ENCODE measurements around the gene RAB15. TPM values are rescaled to one million over a fixed set of nuclear protein-coding genes. Genes with fewer than 3 reads are reported as not detected.

The RAB15 gene
- polyA plus RNA-seq (ENCODE audit: insufficient read length), result 27.3 TPM
- long read RNA-seq, donor 1, transcript RAB15-203 (7 exons, 3,515 nt), result major isoform, 9 of 9 reads
- long read RNA-seq, donor 1, partial matches to known transcripts, result 0 of 9 reads
- long read RNA-seq, donor 1, other reads (novel, unspliced or antisense), result 0 of 9 reads
- long read RNA-seq, donor 2, transcript RAB15-203 (7 exons, 3,515 nt), result major isoform, 5 of 5 reads
- long read RNA-seq, donor 2, partial matches to known transcripts, result 0 of 5 reads
- long read RNA-seq, donor 2, other reads (novel, unspliced or antisense), result 0 of 5 reads
- long read RNA-seq, donor 3, partial matches to known transcripts, result 0 of 3 reads
- long read RNA-seq, donor 3, other reads (novel, unspliced or antisense), result 0 of 3 reads
- long read RNA-seq, donor 4, result 0 reads
- long read RNA-seq, donor 5, partial matches to known transcripts, result 0 of 5 reads
- long read RNA-seq, donor 5, other reads (novel, unspliced or antisense), result 0 of 5 reads
- long read RNA-seq, donor 6, partial matches to known transcripts, result 0 of 2 reads
- long read RNA-seq, donor 6, other reads (novel, unspliced or antisense), result 0 of 2 reads
- long read RNA-seq, donor 7, transcript RAB15-203 (7 exons, 3,515 nt), result major isoform, 6 of 6 reads
- long read RNA-seq, donor 7, partial matches to known transcripts, result 0 of 6 reads
- long read RNA-seq, donor 7, other reads (novel, unspliced or antisense), result 0 of 6 reads
- long read RNA-seq, donor 8, partial matches to known transcripts, result 0 of 4 reads
- long read RNA-seq, donor 8, other reads (novel, unspliced or antisense), result 0 of 4 reads

GRCh38 chr14:64971943-64972791 lies at the start of gene RAB15:
TSS of gene RAB15 (minus strand) at chr14:64972336. CDS start at chr14:64972076, 260 bp downstream.
- no peak for DNase-seq

GRCh38 chr14:65019944-65020566 lies 47.9 kb upstream of the RAB15 start:
- DNase-seq, result peak; percentile 75

DNA sequence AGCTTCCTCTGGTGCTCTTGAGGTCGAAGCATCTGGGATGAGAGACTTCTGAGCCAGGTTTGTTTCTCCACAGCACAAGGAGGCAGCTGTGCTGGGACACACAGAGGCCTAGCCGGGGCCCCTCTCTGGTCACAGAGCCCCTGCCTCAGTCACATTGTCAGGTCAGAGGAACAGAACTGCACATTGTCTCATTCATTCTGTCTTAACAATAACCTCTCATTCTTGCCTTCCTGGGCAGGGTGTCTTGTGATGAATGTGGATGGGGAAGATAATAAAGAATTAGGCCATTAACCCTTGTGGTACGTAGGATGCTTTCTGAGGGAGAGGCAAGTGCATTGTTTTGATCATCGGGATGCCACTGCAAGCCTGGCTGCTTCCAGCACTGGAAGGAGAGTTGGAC lies 44.3 kb upstream of the RAB15 start:
- DNase-seq, result no peak

- no peak for DNase-seq
Measured at GRCh38 chr14:65015391-65015790, 43.3 kb upstream of the RAB15 start.

DNA sequence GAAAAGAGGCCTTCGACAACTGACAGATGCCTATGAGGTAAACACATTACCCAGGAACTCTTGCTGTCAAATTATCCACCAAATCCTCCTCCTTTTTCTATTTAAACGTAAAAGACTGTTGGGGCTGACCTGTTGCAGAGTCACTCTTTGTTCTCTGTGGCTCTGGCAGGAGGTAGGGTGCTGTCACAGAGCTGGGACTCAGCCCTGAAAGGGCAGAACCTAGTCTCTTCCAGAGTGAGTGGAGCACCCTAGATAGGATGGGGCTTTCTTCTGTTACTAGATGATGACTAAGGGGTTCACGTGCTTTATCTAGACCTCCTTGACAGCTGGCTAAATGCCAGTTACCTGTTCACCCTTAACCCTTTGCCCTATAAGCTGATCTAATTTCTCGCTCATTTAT lies 40.2 kb upstream of the RAB15 start:
- no peak for DNase-seq

DNA sequence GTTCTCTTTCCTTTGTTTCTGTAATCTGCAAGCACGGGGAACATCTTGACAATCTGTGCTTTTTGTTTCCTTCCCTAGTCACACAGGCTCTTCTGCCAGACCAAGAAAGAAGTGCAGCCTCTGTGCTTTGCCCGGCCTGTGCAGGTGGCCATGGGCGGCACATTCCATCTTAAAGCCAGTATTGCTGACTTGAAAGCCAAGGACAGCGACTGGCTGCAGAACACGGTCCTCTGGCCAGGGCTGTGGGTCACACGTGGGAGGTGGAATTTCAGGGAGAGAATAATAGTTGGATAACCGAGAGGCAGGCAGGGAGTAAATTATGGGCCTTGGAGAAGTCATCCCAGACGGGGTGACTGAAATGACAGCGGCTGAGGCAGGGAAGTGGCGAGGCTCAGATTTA lies 39.4 kb upstream of the RAB15 start:
- no peak for DNase-seq

DNA sequence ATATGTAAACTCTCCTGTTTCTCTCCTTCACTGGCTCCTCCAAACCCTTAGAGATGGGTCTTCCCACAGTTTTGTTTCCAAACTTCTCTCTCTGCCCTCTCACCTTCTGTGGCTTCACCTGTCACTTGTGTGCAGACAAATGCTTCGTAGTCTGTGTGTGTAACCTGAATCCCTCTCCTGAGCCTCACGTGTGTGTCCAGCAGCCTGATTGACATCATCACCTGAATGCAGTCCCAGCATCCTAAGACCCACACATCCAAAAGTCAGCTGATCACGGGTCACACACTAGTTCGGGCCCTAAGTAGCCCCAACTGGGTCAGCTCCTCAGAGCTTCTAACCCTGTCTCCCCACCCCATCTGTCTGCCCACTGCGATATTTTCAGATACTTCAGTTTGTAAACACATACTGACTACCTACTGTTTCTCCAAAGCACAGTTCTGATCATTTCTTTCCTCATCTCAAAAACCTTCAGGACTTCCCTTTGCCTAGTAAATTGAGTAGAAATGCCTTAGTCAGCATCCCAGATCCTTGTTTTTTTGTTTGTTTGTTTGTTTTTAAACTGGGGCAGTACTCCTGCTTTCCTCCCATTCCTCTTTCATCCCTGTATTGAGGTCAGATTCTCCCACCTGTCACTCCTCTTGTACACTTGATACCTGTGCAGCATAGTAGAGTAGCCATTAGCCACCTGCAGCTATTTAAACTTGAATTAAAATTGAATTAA lies 38.2 kb upstream of the RAB15 start:
- DNase-seq, result no peak

GRCh38 chr14:65007202-65007601 lies 35.1 kb upstream of the RAB15 start:
- DNase-seq, result no peak

GRCh38 chr14:65006261-65006721 lies 34.2 kb upstream of the RAB15 start:
- peak; percentile 64 for DNase-seq

GRCh38 chr14:65003394-65003793 lies 31.3 kb upstream of the RAB15 start:
- DNase-seq, result no peak

DNA sequence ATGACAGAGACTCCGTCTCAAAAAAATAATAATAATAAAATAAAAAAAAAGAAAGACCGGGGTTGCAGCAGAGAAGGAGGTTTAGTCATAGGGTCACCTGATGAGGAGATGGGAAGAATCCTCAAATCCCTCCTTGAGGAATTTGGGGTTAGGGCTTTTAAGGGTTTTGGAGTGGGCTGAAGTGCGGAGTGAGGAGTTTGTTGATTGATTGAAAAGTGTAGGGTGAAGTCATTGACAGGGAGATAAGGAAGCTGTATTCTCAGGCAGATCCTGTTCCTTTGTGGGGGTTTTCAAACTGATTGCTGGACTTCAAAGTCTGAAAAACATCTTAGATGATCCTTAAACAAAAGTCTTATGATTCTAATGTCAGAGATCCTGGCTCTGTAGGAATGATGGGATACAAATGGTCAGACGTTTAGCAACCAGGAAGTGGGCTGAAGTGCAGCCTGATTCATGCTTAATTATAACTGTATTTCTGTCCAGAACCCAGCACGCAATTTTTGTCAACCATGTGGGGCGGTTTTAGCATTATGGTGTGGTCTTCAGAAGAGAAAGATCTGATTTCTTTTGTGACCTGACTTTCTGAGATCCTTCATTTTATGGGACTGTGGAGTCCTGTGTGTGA lies 30.6 kb upstream of the RAB15 start:
- no peak for DNase-seq

GRCh38 chr14:65001723-65002122 lies 29.6 kb upstream of the RAB15 start:
- DNase-seq, result no peak

DNA sequence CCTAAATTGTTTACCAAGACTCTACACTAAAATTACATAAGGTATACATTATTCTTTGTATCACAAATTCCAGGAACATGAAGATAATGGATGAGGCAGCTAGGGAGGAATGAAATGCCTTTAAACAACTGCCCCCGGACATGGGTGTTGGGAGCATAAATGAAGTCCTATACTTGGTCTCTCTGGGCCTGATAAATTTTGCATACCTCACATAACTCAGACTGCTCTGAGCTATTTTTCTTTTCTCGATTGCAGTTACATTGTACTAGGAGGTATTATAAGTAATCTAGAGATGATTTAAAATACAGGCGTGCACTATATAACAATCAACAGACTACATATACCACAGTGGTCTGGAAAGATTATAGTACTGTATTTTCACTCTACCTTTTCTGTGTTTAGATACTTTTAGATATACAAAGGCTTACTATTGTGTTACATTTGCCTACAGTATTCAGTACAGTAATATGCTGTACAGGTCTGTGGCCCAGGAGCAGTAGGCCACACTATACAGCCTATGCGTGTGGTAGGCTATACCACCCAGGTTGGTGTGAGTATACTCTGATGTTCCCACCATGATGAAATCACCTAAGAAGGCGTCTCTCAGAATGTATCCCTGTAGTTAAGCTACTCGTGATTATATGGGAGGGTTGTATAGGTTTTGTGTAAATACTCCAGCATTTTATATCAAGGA lies 28.9 kb upstream of the RAB15 start:
- no peak for DNase-seq

DNA sequence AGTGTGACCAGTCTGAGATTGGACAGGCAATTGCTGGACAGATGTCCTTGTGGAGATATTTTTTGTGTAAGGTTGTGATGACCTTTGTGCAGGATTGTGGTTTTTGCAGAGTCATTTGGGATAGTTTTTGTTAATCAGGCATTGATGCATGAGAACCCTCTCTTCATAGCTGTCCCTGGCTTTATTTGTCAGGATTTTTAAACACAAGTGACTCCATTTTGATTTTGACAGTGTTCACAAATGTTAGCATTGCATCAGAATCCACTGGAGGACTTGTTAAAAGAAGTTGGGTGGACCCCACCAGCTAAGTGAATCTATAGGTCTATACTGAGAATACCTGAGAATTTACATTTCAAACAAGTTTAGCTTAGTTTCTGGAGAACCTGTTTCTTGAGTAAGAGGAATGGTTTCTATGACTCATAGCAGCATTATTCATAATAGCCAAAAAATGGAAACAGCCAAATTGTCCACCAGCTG lies 26.4 kb upstream of the RAB15 start:
- DNase-seq, result no peak

DNA sequence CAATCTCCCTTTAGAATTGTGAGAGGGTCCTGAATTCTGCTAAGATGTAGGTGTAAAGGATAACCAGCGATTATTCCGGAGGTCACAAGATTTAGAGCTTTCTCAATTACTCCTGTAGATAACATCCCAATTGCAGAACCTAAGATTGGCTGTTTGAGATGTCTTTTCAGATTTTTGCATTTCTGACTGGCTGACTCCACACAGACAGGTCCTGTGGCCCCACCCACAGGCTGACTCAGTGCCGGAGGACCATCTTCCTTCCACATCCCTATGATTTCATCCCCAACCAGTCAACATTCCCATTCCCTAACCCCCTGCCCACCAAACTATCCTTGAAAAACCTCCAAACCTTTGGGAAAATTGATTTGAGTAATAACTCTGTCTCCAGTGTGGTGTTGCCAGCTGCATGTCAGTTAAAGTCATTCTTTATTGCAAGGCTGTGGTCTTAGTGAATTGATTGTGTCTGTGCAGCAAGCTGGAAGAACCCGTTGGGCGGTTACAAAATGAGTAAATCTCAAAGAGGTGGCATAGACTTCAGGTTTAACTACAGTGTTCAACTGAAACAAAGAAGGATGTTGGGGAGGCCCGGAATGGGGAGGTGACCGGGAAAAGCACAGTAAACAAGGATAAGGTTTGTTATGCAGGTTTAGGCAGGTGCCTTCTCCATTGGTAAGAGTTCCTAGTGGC lies 25.1 kb upstream of the RAB15 start:
- DNase-seq, result no peak

DNA sequence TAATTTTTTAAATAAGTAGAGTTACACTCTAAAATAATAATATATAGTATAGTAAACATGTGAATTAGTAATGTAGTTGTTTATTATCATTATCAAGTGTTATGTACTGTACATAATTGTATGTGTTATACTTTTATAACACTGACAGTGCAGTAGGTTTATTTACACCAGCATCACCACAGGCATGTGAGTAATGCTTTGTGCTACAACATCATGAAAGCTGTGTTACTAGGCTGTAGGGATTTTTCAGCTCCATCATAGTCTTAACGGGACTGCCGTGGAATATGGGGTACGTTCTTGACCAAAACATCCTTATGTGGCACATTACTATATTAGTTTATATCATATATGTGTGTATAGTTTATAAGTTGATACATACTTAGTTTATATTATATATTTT lies 23.2 kb upstream of the RAB15 start:
- no peak for DNase-seq

DNA sequence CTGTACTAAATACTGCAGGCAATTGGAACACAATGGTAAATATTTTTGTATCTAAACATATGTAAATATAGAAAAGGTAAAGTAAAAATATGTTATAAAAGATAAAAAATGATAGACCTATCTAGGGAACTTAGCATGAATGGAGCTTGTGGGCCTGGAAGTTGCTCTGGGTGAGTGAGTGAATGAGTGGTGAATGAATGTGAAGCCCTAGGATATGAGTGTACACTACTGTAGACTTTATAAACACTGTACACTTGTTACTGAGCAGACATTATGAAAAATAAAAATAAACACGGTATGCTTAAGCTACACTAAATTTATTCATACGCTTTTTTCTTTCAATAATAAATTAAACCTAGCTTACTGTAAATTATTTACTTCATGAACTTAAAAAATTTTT lies 22.4 kb upstream of the RAB15 start:
- no peak for DNase-seq

DNA sequence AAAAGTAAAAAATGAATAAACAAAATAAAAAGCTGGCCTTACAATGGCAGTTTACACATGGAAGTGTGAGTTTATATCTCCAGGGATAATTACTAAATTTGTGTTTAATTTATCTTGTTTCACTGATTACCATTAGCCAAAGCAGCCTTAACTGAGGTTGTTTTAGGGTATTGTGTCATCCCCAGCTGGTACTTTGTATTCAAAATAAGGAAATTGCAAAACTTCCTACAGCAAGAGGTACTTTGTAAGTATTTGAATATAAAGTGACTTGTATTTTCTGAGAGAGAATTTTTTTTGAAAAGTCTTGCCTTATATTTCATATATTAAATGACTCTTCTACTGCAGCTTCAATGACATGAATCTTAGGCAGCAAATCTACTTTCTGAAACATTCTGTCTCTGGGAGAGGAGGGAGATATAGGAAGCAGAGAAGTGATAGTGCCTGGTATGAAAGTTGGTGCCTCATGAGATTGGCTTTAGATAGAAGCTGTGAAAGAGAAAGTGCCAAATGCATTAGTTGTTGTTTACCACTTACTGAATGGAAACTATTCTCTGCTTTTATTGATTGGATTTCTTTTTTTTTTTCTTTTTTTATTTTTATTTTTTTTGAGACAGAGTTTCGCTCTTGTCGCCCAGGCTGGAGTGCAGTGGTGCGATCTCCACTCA lies 21.3 kb upstream of the RAB15 start:
- no peak for DNase-seq

Measured in left kidney (tissue), 8 donors.